ENCODE data around the gene DHRS2. TPM values are rescaled to one million over a fixed set of nuclear protein-coding genes. Genes with fewer than 3 reads are reported as not detected.

The DHRS2 gene
- total RNA-seq, 1 experiment from 2014 or later, result 1.2 TPM

GRCh38 chr14:23603103-23603502 lies 33.1 kb upstream of the DHRS2 start:
- POLR2A ChIA-PET (ENCODE audit: low non-redundant PET), result no interaction called here
- TF ChIP-seq EZH2 (IDR thresholded peaks at IDR 0.05; ENCODE audit: borderline replicate concordance, low read depth, low read length, poor library complexity, severe bottlenecking) (no peak), CTCF (conservative IDR thresholded peaks at IDR 0.05; ENCODE audit: low read depth, low read length) (no peak)
- no TSS peak for BruUV-seq (replicated peaks)

GRCh38 chr14:23604148-23604547 lies 32.0 kb upstream of the DHRS2 start:
- Histone ChIP-seq H3K9me3 (ENCODE audit: low read depth, low read length, poor library complexity, severe bottlenecking) (no peaks in the 10 kb centered on the region), H3K4me1 (ENCODE audit: insufficient read depth, low read length, poor library complexity, severe bottlenecking) (no peaks in the 10 kb centered on the region), H3K27me3 (replicated peaks; ENCODE audit: insufficient read depth, low read depth, low read length, poor library complexity) (no peaks in the 10 kb centered on the region), H3K27ac (ENCODE audit: low read depth, low read length, poor library complexity, severe bottlenecking) (no peak overlapping the region), H3K4me3 (ENCODE audit: low read depth, low read length, poor library complexity, severe bottlenecking) (no peak overlapping the region), H3K36me3 (ENCODE audit: insufficient read depth, low read length, poor library complexity, severe bottlenecking) (no peaks in the 10 kb centered on the region)
- intact Hi-C loops (cut with micrococcal nuclease; ENCODE audit: unreplicated experiment), result no loop called here
- TF ChIP-seq CTCF (conservative IDR thresholded peaks at IDR 0.05; ENCODE audit: low read depth, low read length) (no peak), EZH2 (IDR thresholded peaks at IDR 0.05; ENCODE audit: borderline replicate concordance, low read depth, low read length, poor library complexity, severe bottlenecking) (no peak)
- DNase-seq (ENCODE audit: low spot score), result no peak
- BruUV-seq (replicated peaks), result no TSS peak
- POLR2A ChIA-PET (ENCODE audit: low non-redundant PET), result no interaction called here
- CTCF ChIA-PET, result no interaction called here

More at GRCh38 chr14:23603103-23603502, 33.1 kb upstream of the DHRS2 start:
- intact Hi-C loops (cut with micrococcal nuclease; ENCODE audit: unreplicated experiment), result no loop called here
- Histone ChIP-seq H3K4me1 (ENCODE audit: insufficient read depth, low read length, poor library complexity, severe bottlenecking) (no peaks in the 10 kb centered on the region), H3K36me3 (ENCODE audit: insufficient read depth, low read length, poor library complexity, severe bottlenecking) (no peaks in the 10 kb centered on the region), H3K4me3 (ENCODE audit: low read depth, low read length, poor library complexity, severe bottlenecking) (no peak overlapping the region), H3K27ac (ENCODE audit: low read depth, low read length, poor library complexity, severe bottlenecking) (no peak overlapping the region), H3K9me3 (ENCODE audit: low read depth, low read length, poor library complexity, severe bottlenecking) (no peaks in the 10 kb centered on the region), H3K27me3 (replicated peaks; ENCODE audit: insufficient read depth, low read depth, low read length, poor library complexity) (no peaks in the 10 kb centered on the region)
- CTCF ChIA-PET, result no interaction called here
- DNase-seq (ENCODE audit: low spot score), result no peak

GRCh38 chr14:23604675-23605170 lies 31.4 kb upstream of the DHRS2 start:
- H3K4me3 ChIP-seq (ENCODE audit: low read depth, low read length, poor library complexity, severe bottlenecking), result no peak overlapping the region
- BruUV-seq (replicated peaks), result no TSS peak
- no peaks in the 10 kb centered on the region for H3K36me3 ChIP-seq (ENCODE audit: insufficient read depth, low read length, poor library complexity, severe bottlenecking)
- DNase-seq (ENCODE audit: low spot score), result no peak
- H3K27me3 ChIP-seq (replicated peaks; ENCODE audit: insufficient read depth, low read depth, low read length, poor library complexity), result no peaks in the 10 kb centered on the region
- no peak for TF ChIP-seq EZH2 (IDR thresholded peaks at IDR 0.05; ENCODE audit: borderline replicate concordance, low read depth, low read length, poor library complexity, severe bottlenecking)
- TF ChIP-seq CTCF (conservative IDR thresholded peaks at IDR 0.05; ENCODE audit: low read depth, low read length), result no peak
- H3K4me1 ChIP-seq (ENCODE audit: insufficient read depth, low read length, poor library complexity, severe bottlenecking), result no peaks in the 10 kb centered on the region
- POLR2A ChIA-PET (ENCODE audit: low non-redundant PET), result no interaction called here
- H3K9me3 ChIP-seq (ENCODE audit: low read depth, low read length, poor library complexity, severe bottlenecking), result no peaks in the 10 kb centered on the region
- intact Hi-C loops (cut with micrococcal nuclease; ENCODE audit: unreplicated experiment), result no loop called here
- H3K27ac ChIP-seq (ENCODE audit: low read depth, low read length, poor library complexity, severe bottlenecking), result no peak overlapping the region
- CTCF ChIA-PET, result no interaction called here

Measured in A673 (cell line).